Activated naive CD4-positive, alpha-beta T cell treated with anti-CD3 and anti-CD28 coated beads, Interleukin-2, amount 50 U/mL, for 72 hours (primary cell): ENCODE measurements around the gene ADK. TPM values are rescaled to one million over a fixed set of nuclear protein-coding genes. Genes with fewer than 3 reads are reported as not detected.
"Not testable (repeated sequence)": the region's sequence is repeated elsewhere in the genome, so short reads cannot be mapped to it uniquely, and the experiment has no call there.

Experiments used
- ATAC-seq, 2 donors: fragments of 150-1000 bp; cut with Tn5 transposase; 2 replicates each; pipeline ENCODE4 v1.10.0; 2021; ENCODE audit warnings: mild to moderate bottlenecking in 2 of 2, moderate library complexity in 2 of 2
- DNase-seq, 2 donors: peaks; one replicate each; pipeline ENCODE4 v3.0.0; 2021 to 2022; ENCODE audit warnings: low spot score in 2 of 2
- H3K27ac Mint-ChIP-seq, 2 donors: one replicate each; pipeline ENCODE4 v1.8.0; 2022; ENCODE audit warnings: mild to moderate bottlenecking in 2 of 2, mixed read lengths in 2 of 2
- H3K36me3 Mint-ChIP-seq, 2 donors: one replicate each; pipeline ENCODE4 v1.8.0; 2022; ENCODE audit warnings: mixed read lengths in 2 of 2
- H3K9me3 Mint-ChIP-seq, 2 donors: one replicate each; pipeline ENCODE4 v1.8.0; 2022; ENCODE audit warnings: mixed read lengths in 2 of 2
- total RNA-seq, 2 donors: library from RNA; stranded (reverse); gene quantifications; one replicate each; pipeline ENCODE4 v1.2.3, GENCODE V29; 2022

The ADK gene
- total RNA-seq, 2 donors from 2014 or later = 52.0 to 53.3 TPM

DNA sequence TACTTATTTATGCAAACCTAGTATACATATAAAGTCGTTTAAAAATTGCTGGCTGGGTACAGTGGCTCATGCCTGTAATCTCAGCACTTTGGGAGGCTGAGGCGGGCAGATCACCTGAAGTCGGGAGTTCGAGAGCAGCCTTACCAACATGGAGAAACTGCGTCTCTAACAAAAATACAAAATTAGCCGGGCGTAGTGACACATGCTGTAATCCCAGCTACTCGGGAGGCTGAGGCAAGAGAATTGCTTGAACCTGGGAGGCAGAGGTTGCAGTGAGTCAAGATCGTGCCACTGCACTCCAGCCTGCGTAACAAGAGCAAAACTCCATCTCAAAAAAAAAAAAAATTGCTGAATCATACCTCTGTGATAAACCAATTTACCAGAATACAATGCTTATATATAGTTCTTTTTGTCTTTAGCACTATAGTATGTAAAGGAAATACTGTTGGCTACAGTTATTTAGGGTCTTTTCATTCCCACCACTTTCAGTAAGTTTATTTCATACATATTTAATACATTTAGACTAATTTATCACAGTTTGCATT, 325.2 kb downstream of the ADK start:
- Mint-ChIP-seq H3K27ac (peak overlapping the region in 1 of 2 donors; percentile 2), H3K36me3 (peaks cover 21 to 38% of the 10 kb centered on the region in 2 donors)
- H3K9me3 Mint-ChIP-seq, DNase-seq, ATAC-seq: not testable (repeated sequence)

DNA sequence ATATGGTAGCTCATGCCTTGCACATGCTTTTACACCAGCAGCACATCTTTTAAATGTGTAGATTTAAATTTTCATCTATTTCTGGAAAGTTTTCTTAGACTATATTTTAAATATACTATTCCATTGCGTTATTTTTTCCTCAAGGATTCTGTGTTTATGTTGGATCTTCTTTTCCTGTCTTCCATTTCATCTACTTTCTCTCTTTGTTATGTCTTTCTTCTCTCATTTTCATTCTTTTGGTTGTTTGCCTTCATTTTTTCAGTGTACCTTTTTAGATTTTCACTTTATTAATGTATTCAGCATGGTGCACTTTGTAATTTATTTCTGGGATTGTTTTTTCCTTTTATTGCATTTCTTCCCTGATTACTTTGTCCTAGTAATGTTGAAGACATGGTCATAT, 329.8 kb downstream of the ADK start:
- ATAC-seq = no peak
- Mint-ChIP-seq H3K9me3 (peaks cover 4 to 21% of the 10 kb centered on the region in 2 donors), H3K27ac (no peak overlapping the region), H3K36me3 (peaks cover 37 to 49% of the 10 kb centered on the region in 2 donors)
- no peak for DNase-seq

GRCh38 chr10:74483356-74483755, 332.3 kb downstream of the ADK start:
- Mint-ChIP-seq H3K36me3 (peaks cover 37 to 48% of the 10 kb centered on the region in 2 donors), H3K9me3 (peaks cover 4 to 21% of the 10 kb centered on the region in 2 donors), H3K27ac (peak overlapping the region in 1 of 2 donors; percentile 34)
- ATAC-seq = no peak
- no peak for DNase-seq

DNA sequence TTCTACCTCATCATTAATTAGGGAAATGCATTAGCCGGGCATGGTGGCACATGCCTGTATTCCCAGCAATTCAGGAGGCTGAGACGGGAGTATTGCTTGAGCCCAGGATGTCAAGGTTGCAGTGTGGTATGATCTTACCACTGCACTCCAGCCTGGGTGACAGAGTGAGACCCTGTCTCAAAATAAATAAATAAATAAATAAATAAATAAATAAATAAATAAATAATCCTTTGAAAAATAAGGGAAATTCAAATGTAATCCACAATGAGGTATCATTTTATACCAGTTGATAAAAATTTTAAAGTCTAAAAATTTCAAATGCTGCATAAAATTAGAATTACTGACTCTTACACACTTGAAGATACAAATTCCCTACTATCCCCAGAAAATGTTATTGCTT, 334.3 kb downstream of the ADK start:
- no peak for DNase-seq
- Mint-ChIP-seq H3K27ac (no peak overlapping the region), H3K9me3 (peaks cover 4 to 21% of the 10 kb centered on the region in 2 donors)

GRCh38 chr10:74486659-74487058, 335.6 kb downstream of the ADK start:
- Mint-ChIP-seq H3K9me3 (peaks cover 2 to 11% of the 10 kb centered on the region in 2 donors), H3K36me3 (peaks cover 22 to 25% of the 10 kb centered on the region in 2 donors), H3K27ac (no peak overlapping the region)
- no peak for DNase-seq
- no peak for ATAC-seq

More for the DNA sequence above, 334.3 kb downstream of the ADK start:
- H3K36me3 Mint-ChIP-seq = peaks cover 31 to 37% of the 10 kb centered on the region in 2 donors
- no peak for ATAC-seq

- H3K36me3 Mint-ChIP-seq = peaks cover 0 to 3% of the 10 kb centered on the region in 2 donors
- H3K27ac Mint-ChIP-seq = no peak overlapping the region
- peaks cover 0 to 5% of the 10 kb centered on the region in 2 donors for H3K9me3 Mint-ChIP-seq
- DNase-seq (no peak), ATAC-seq (no peak)
These were observed 337.9 kb downstream of the ADK start for GRCh38 chr10:74488907-74489306.

- Mint-ChIP-seq H3K36me3 (peaks cover 0 to 5% of the 10 kb centered on the region in 2 donors), H3K27ac (no peak overlapping the region), H3K9me3 (no peaks in the 10 kb centered on the region)
- DNase-seq (no peak), ATAC-seq (no peak)
These were observed 339.5 kb downstream of the ADK start for GRCh38 chr10:74490551-74490950.

GRCh38 chr10:74491014-74491413, 340.0 kb downstream of the ADK start:
- no peak for ATAC-seq
- Mint-ChIP-seq H3K27ac (no peak overlapping the region), H3K36me3 (peaks cover 0 to 9% of the 10 kb centered on the region in 2 donors), H3K9me3 (no peaks in the 10 kb centered on the region)
- DNase-seq = no peak

GRCh38 chr10:74496276-74496675, 345.3 kb downstream of the ADK start:
- H3K27ac Mint-ChIP-seq = peak overlapping the region in 1 of 2 donors; percentile 35

DNA sequence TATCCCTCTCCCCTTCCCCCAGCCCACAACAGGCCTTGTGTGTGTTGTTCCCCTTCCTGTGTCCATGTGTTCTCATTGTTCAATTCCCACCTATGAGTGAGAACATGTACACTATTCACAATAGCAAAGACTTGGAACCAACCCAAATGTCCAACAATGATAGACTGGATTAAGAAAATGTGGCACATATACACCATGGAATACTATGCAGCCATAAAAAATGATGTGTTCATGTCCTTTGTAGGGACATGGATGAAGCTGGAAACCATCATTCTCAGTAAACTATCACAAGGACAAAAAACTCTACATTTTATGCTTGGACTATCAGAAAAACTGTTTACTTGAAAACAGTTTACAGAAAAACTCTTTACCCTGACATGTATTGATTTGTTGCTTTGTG, 347.6 kb downstream of the ADK start:
- not testable (repeated sequence) for ATAC-seq, DNase-seq, H3K27ac Mint-ChIP-seq
- peaks cover 18 to 49% of the 10 kb centered on the region in 2 donors for H3K36me3 Mint-ChIP-seq
- peaks cover 8 to 20% of the 10 kb centered on the region in 2 donors for H3K9me3 Mint-ChIP-seq

More at GRCh38 chr10:74496276-74496675, 345.3 kb downstream of the ADK start:
- Mint-ChIP-seq H3K36me3 (peaks cover 18 to 40% of the 10 kb centered on the region in 2 donors), H3K9me3 (peaks cover 8 to 20% of the 10 kb centered on the region in 2 donors)
- not testable (repeated sequence) for DNase-seq, ATAC-seq

DNA sequence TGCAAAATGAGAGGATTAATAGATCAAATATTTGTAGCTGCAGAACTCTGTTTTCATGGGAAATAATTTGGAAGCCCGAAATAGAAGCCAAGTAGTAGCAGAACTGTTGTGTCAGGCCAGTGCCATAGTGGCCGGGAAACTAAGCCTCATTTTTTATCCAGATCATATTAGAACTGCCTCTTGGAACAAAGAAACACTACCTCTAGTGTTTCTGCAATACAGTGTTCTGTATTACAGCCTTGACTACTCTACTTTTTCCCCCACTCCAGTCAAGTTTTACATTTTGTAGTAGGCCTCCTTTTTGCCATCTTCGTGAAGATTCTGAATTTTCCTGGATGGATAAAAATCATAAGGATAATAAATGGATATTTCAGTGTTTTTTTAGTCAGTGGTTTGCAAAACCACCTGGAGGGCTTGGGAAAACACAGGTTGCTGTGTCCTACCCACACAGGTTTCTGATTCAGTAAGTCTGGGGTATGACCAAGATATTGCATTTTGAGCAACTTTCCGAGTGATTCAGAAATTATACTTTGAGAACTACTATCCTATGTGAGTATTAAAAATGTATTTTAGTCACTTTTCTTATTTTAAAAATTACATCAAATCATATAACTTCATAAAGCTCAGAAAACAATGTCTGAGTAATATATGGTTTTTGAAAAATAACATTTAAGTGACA, 349.1 kb downstream of the ADK start:
- Mint-ChIP-seq H3K27ac (peak overlapping the region; percentile 30 to 76), H3K36me3 (peaks cover 25 to 61% of the 10 kb centered on the region in 2 donors), H3K9me3 (peaks cover 8 to 30% of the 10 kb centered on the region in 2 donors)
- peak in 1 of 2 donors; percentile 26 for DNase-seq
- ATAC-seq = peak; percentile 85 to 93

- no peak for ATAC-seq
- peak overlapping the region in 1 of 2 donors; percentile 76 for H3K27ac Mint-ChIP-seq
- H3K36me3 Mint-ChIP-seq = peaks cover 30 to 61% of the 10 kb centered on the region in 2 donors
- H3K9me3 Mint-ChIP-seq = peaks cover 8 to 34% of the 10 kb centered on the region in 2 donors
- no peak for DNase-seq
These were observed 349.8 kb downstream of the ADK start for GRCh38 chr10:74500816-74501215.

DNA sequence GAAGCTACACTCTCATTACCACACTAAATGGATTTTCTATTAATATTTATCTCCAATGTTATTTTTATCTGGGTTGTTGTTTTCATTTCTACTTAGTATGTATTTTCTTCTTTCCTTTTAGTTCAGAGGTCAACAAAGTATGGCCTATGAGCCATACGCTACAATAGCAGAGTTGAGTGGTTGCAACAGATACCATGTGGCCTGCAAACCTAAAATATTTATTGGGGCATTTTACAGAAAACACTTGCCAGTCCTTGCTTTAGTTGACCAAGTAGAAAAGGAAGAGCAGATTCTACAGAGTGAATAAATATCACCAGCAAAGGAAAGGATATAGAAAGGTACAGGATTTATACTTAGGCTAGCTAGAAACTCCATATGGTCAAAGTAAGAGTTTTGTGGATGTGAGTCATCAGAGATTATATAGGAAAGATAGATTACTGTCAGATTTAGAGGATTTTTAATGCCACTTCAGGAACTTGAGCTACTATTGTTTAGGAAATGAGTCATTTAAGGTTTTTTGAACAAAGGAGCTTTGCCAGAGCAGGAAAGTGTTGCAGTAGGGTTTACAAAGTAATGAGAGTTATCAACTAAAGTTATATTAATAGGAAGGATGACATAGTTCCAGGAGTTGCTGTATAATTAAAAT, 352.1 kb downstream of the ADK start:
- ATAC-seq = peak; percentile 65 to 74
- DNase-seq = no peak
- Mint-ChIP-seq H3K27ac (peak overlapping the region; percentile 36 to 91), H3K9me3 (peaks cover 3 to 18% of the 10 kb centered on the region in 2 donors), H3K36me3 (peaks cover 23 to 58% of the 10 kb centered on the region in 2 donors)

DNA sequence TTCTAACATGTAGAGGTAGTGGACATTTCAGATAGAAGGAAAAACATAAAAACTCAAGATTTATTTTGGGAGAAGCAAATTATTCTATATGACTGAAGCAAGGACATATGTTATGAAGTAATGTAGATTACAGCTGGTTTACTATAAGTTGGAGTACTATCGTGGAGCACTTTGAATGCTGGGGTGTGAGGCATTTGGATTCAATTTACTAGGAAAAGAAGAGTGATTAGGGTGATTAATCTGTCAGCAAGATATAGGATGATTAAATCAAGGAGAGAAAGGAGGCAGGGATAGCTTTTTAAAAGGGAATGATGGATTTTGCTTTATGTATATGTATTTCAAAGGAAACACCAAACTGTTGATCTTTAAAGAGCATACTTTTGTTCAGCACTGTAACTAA, 356.9 kb downstream of the ADK start:
- ATAC-seq (no peak), DNase-seq (no peak)
- Mint-ChIP-seq H3K27ac (no peak overlapping the region), H3K36me3 (peaks cover 47 to 79% of the 10 kb centered on the region in 2 donors), H3K9me3 (peaks cover 21 to 25% of the 10 kb centered on the region in 2 donors)

GRCh38 chr10:74510594-74510993, 359.6 kb downstream of the ADK start:
- Mint-ChIP-seq H3K36me3 (peaks cover 57 to 84% of the 10 kb centered on the region in 2 donors), H3K9me3 (peaks cover 29 to 31% of the 10 kb centered on the region in 2 donors), H3K27ac (no peak overlapping the region)
- no peak for DNase-seq
- ATAC-seq = no peak

- Mint-ChIP-seq H3K36me3 (peaks cover 60 to 84% of the 10 kb centered on the region in 2 donors), H3K27ac (no peak overlapping the region), H3K9me3 (peaks cover 29 to 32% of the 10 kb centered on the region in 2 donors)
- ATAC-seq = no peak
- DNase-seq = no peak
These were observed 360.0 kb downstream of the ADK start for GRCh38 chr10:74511051-74511450.

- H3K36me3 Mint-ChIP-seq = peaks cover 57 to 79% of the 10 kb centered on the region in 2 donors
- H3K9me3 Mint-ChIP-seq = peaks cover 27 to 35% of the 10 kb centered on the region in 2 donors
- DNase-seq (no peak), ATAC-seq (no peak)
- H3K27ac Mint-ChIP-seq = peak overlapping the region in 1 of 2 donors; percentile 4
These were observed 363.3 kb downstream of the ADK start for GRCh38 chr10:74514322-74514721.
